MM.1S (cell line): ENCODE data around the gene HOXA6.

Experiments used
- EZH2 ChIP-seq: fragments of 300-600 bp; sonication (generic); optimal IDR thresholded peaks from 2 replicates; pipeline ENCODE3; 2017; ENCODE audit warnings: low read depth, mild to moderate bottlenecking, antibody characterized with exemption, low read length, mixed read lengths
- EZH2phosphoT487 ChIP-seq: fragments of 300-600 bp; sonication (generic); IDR thresholded peaks from 2 replicates; pipeline ENCODE4 v1.6.1; 2018; ENCODE audit warnings: antibody characterized with exemption, low read length
- TF ChIP-seq, protein P1 (sequence below): fragments of 300-600 bp; sonication (generic); IDR thresholded peaks from 2 replicates; pipeline ENCODE4 v1.5.1; 2016; ENCODE audit warnings: antibody characterized with exemption, low read length, mixed read lengths

DNA sequence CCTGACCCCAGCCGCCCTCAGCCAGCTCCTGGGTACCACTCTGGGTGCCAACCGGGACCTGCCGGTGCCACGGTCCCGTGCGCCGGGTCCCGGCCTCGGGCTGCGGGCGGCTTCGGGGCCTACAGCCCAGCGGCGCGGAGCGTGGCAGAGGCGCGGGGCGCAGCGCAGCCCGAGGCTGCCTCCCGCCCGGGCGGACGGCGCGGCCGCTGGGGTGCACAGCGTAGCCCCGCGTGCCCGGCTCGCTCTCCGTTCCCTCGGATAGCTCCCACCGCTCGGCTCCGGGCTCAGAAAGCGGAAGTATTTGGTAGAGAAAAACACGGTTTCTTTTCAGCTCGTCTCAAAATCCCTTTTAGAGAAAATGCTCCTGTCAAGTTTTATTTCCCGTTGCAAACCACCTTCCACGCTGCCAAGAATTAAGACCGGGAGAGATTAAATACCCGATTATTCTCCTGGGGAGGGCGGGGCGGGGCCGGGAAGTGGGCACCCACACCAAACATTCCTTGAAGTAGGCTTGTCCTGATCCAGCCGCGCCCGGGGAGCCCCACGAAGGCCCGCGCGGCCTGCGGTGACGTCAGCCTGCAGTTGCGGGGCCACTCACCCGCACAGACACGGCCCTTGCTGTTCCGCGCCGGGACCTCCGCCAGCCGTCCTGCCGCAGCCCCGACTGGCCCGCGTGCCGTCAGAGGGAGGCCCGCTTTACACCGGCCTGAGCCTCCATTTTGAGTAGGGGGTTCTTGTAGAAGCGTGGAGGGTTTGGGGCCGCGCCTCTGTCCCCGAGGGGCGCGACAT, 45.2 kb upstream of the HOXA6 start:
- TF ChIP-seq, protein P1, sequence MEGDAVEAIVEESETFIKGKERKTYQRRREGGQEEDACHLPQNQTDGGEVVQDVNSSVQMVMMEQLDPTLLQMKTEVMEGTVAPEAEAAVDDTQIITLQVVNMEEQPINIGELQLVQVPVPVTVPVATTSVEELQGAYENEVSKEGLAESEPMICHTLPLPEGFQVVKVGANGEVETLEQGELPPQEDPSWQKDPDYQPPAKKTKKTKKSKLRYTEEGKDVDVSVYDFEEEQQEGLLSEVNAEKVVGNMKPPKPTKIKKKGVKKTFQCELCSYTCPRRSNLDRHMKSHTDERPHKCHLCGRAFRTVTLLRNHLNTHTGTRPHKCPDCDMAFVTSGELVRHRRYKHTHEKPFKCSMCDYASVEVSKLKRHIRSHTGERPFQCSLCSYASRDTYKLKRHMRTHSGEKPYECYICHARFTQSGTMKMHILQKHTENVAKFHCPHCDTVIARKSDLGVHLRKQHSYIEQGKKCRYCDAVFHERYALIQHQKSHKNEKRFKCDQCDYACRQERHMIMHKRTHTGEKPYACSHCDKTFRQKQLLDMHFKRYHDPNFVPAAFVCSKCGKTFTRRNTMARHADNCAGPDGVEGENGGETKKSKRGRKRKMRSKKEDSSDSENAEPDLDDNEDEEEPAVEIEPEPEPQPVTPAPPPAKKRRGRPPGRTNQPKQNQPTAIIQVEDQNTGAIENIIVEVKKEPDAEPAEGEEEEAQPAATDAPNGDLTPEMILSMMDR: no peak
- TF ChIP-seq EZH2 (no peak), EZH2phosphoT487 (no peak)
